Gastrocnemius medialis (tissue), 4 donors: ENCODE results near the gene CSNK1G1.

Experiments
- CTCF ChIP-seq, 5 experiments: fragments of 450-650 bp in 3 of 5; fragments of 200-600 bp in 2 of 5; sonication (generic) in 2 of 5; IDR thresholded peaks in 4 of 5; conservative IDR thresholded peaks in 1 of 5; 1 replicate in 4 of 5; 2 replicates in 1 of 5; pipeline ENCODE4 v1.5.1; 2016 to 2019; ENCODE audit warnings: antibody characterized with exemption in 5 of 5, mild to moderate bottlenecking in 3 of 5, moderate library complexity in 3 of 5
- POLR2A ChIP-seq, 2 donors: fragments of 450-650 bp; IDR thresholded peaks; one replicate each; pipeline ENCODE4 v1.6.1; 2017; ENCODE audit warnings: antibody characterized with exemption in 2 of 2, mild to moderate bottlenecking in 2 of 2, moderate library complexity in 2 of 2

GRCh38 chr15:64344651-64345294 is 11.2 kb downstream of the CSNK1G1 start:
- TF ChIP-seq CTCF (IDR thresholded peaks at IDR 0.05 in 4 of 5, conservative IDR thresholded peaks at IDR 0.05 in 1 of 5), result no peak
- no peak for TF ChIP-seq POLR2A (IDR thresholded peaks at IDR 0.05)
